ENCODE measurements around the gene FLNC. TPM values are rescaled to one million over a fixed set of nuclear protein-coding genes. Genes with fewer than 3 reads are reported as not detected.

The FLNC gene
- total and polyA plus RNA-seq, 2 donors from 2014 or later = 2.8 to 12.2 TPM

GRCh38 chr7:128818694-128819093 is 11.5 kb upstream of the FLNC start:
- H3K9ac ChIP-seq (ENCODE audit: low read length in 3 of 3) = no peak overlapping the region
- H3K36me3 ChIP-seq (ENCODE audit: control insufficient read depth in 2 of 3, insufficient read depth in 3 of 3, low read length in 3 of 3) = no peaks in the 10 kb centered on the region
- no peaks in the 10 kb centered on the region for H3K9me3 ChIP-seq (ENCODE audit: control insufficient read depth in 2 of 3, insufficient read depth in 1 of 3, low read length in 3 of 3)
- TF ChIP-seq CTCF (IDR thresholded peaks at IDR 0.05; ENCODE audit: borderline replicate concordance, extremely low read depth, insufficient read depth) = no peak
- no peak overlapping the region for H3K27ac ChIP-seq (ENCODE audit: low read depth in 2 of 2, low read length in 2 of 2)
- peak in 1 of 5 donors; percentile 34 for DNase-seq
- no peaks in the 10 kb centered on the region for H3K4me1 ChIP-seq (ENCODE audit: control insufficient read depth in 2 of 3, insufficient read depth in 2 of 3, low read depth in 1 of 3, low read length in 3 of 3)
- intact Hi-C loops (cut with DNase I) = no loop called here
- H3K27me3 ChIP-seq (ENCODE audit: control insufficient read depth, insufficient read depth, low read length) = no peaks in the 10 kb centered on the region
- H3K4me3 ChIP-seq (ENCODE audit: low read length in 3 of 3) = no peak overlapping the region
- no peak for FAIRE-seq

GRCh38 chr7:128821724-128822123 is 8.5 kb upstream of the FLNC start:
- no peaks in the 10 kb centered on the region for H3K4me1 ChIP-seq (ENCODE audit: control insufficient read depth in 2 of 3, insufficient read depth in 2 of 3, low read depth in 1 of 3, low read length in 3 of 3)
- no peak overlapping the region for H3K9ac ChIP-seq (ENCODE audit: low read length in 3 of 3)
- DNase-seq (no peak), FAIRE-seq (no peak)
- intact Hi-C loops (cut with DNase I) = no loop called here
- H3K4me3 ChIP-seq (ENCODE audit: low read length in 3 of 3) = no peak overlapping the region
- no peak overlapping the region for H3K27ac ChIP-seq (ENCODE audit: low read depth in 2 of 2, low read length in 2 of 2)
- H3K9me3 ChIP-seq (ENCODE audit: control insufficient read depth in 2 of 3, insufficient read depth in 1 of 3, low read length in 3 of 3) = no peaks in the 10 kb centered on the region
- no peaks in the 10 kb centered on the region for H3K27me3 ChIP-seq (ENCODE audit: control insufficient read depth, insufficient read depth, low read length)
- TF ChIP-seq CTCF (IDR thresholded peaks at IDR 0.05; ENCODE audit: borderline replicate concordance, extremely low read depth, insufficient read depth) = no peak
- no peaks in the 10 kb centered on the region for H3K36me3 ChIP-seq (ENCODE audit: control insufficient read depth in 2 of 3, insufficient read depth in 3 of 3, low read length in 3 of 3)

GRCh38 chr7:128826512-128826911 is 3.7 kb upstream of the FLNC start:
- Histone ChIP-seq H3K9me3 (ENCODE audit: control insufficient read depth in 2 of 3, insufficient read depth in 1 of 3, low read length in 3 of 3) (no peaks in the 10 kb centered on the region), H3K27ac (ENCODE audit: low read depth in 2 of 2, low read length in 2 of 2) (no peak overlapping the region), H3K4me1 (ENCODE audit: control insufficient read depth in 2 of 3, insufficient read depth in 2 of 3, low read depth in 1 of 3, low read length in 3 of 3) (peaks cover 0 to 6% (median 0%) of the 10 kb centered on the region in 3 donors), H3K9ac (ENCODE audit: low read length in 3 of 3) (no peak overlapping the region), H3K36me3 (ENCODE audit: control insufficient read depth in 2 of 3, insufficient read depth in 3 of 3, low read length in 3 of 3) (no peaks in the 10 kb centered on the region), H3K4me3 (ENCODE audit: low read length in 3 of 3) (no peak overlapping the region), H3K27me3 (ENCODE audit: control insufficient read depth, insufficient read depth, low read length) (no peaks in the 10 kb centered on the region)
- FAIRE-seq = no peak
- intact Hi-C loops (cut with DNase I) = no loop called here
- no peak for DNase-seq
- no peak for TF ChIP-seq CTCF (IDR thresholded peaks at IDR 0.05; ENCODE audit: borderline replicate concordance, extremely low read depth, insufficient read depth)

- no peak for FAIRE-seq
- Histone ChIP-seq H3K9ac (ENCODE audit: low read length in 3 of 3) (no peak overlapping the region), H3K27me3 (ENCODE audit: control insufficient read depth, insufficient read depth, low read length) (no peaks in the 10 kb centered on the region), H3K36me3 (ENCODE audit: control insufficient read depth in 2 of 3, insufficient read depth in 3 of 3, low read length in 3 of 3) (no peaks in the 10 kb centered on the region), H3K27ac (ENCODE audit: low read depth in 2 of 2, low read length in 2 of 2) (no peak overlapping the region), H3K4me1 (ENCODE audit: control insufficient read depth in 2 of 3, insufficient read depth in 2 of 3, low read depth in 1 of 3, low read length in 3 of 3) (peaks cover 0 to 6% (median 0%) of the 10 kb centered on the region in 3 donors), H3K4me3 (ENCODE audit: low read length in 3 of 3) (no peak overlapping the region), H3K9me3 (ENCODE audit: control insufficient read depth in 2 of 3, insufficient read depth in 1 of 3, low read length in 3 of 3) (no peaks in the 10 kb centered on the region)
- DNase-seq = no peak
- intact Hi-C loops (cut with DNase I) = no loop called here
- no peak for TF ChIP-seq CTCF (IDR thresholded peaks at IDR 0.05; ENCODE audit: borderline replicate concordance, extremely low read depth, insufficient read depth)
Measured at GRCh38 chr7:128826916-128827247, 3.3 kb upstream of the FLNC start.

All from kidney (tissue), 14 donors.